Parathyroid adenoma (tissue), 2 donors: ENCODE measurements around the gene PLCL2.

ENCODE experiments used
- H2AFZ ChIP-seq: fragments of 300-600 bp; sonication (generic); one replicate; pipeline ENCODE4 v1.7.0; 2017; ENCODE audit warnings: antibody characterized with exemption, mild to moderate bottlenecking
- H3K27ac ChIP-seq: fragments of 300-600 bp; sonication (generic); one replicate; pipeline ENCODE4 v1.7.0; 2017
- H3K27me3 ChIP-seq: fragments of 300-600 bp; sonication (generic); one replicate; pipeline ENCODE4 v1.7.0; 2017; ENCODE audit warnings: low read length; ENCODE audit not compliant: control insufficient read depth, insufficient read depth
- H3K36me3 ChIP-seq: fragments of 300-600 bp; sonication (generic); one replicate; pipeline ENCODE4 v1.7.0; 2017; ENCODE audit warnings: low read length; ENCODE audit not compliant: control insufficient read depth, insufficient read depth
- H3K4me1 ChIP-seq: fragments of 300-600 bp; sonication (generic); one replicate; pipeline ENCODE4 v1.7.0; 2017; ENCODE audit warnings: control low read depth
- H3K4me2 ChIP-seq: fragments of 300-600 bp; sonication (generic); one replicate; pipeline ENCODE4 v1.7.0; 2017; ENCODE audit warnings: low read length
- H3K4me3 ChIP-seq: fragments of 300-600 bp; sonication (generic); one replicate; pipeline ENCODE4 v1.7.0; 2017; ENCODE audit warnings: low read depth, low read length
- H3K79me2 ChIP-seq: fragments of 300-600 bp; sonication (generic); one replicate; pipeline ENCODE4 v1.7.0; 2017; ENCODE audit warnings: control low read depth
- H3K9ac ChIP-seq: fragments of 300-600 bp; sonication (generic); one replicate; pipeline ENCODE4 v1.7.0; 2017; ENCODE audit warnings: mild to moderate bottlenecking
- H3K9me3 ChIP-seq: fragments of 300-600 bp; sonication (generic); one replicate; pipeline ENCODE4 v1.7.0; 2017; ENCODE audit warnings: low read length; ENCODE audit not compliant: control insufficient read depth
- TF ChIP-seq, protein P1 (sequence below): fragments of 300-600 bp; sonication (generic); IDR thresholded peaks from one replicate; pipeline ENCODE4 v1.7.0; 2017; ENCODE audit warnings: antibody characterized with exemption, mild to moderate bottlenecking
- donor health status: primary hyperparathyroidism.

The PLCL2 gene

DNA sequence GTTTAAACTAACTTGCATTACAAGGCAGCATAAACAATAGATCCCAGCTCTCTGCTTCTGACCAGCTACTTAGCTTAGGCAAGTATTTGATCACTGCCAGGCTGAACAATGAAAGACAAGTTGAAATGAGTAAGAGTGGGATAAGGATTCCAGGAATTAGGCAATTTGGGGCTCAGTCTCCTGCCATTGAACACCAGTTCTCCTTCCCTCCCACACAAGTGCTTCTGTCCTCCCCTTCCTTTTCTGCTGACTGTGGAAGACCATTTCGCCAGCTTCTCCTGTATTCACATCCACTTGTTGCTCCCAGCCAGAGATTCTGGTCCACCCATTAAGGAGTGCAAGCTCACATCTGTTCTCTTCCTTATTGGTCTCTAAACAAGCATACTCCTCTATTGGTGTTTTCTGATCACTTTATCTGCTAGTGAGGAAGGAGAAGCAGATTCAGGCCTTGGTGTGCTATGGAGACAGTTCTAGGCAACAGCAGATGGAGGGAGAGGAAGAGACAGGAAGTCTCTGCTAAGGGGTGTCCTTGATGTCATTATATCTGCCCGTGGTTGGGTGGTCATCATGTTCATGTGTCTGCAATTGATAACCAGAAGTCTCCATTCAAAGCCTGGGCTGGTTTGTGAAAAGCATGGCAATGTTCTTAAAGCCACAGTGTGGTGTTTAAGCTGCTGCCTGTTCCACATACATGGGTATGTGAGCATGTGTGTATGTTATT is 121.5 kb downstream of the PLCL2 start:
- H3K36me3 ChIP-seq, result no peaks in the 10 kb centered on the region

DNA sequence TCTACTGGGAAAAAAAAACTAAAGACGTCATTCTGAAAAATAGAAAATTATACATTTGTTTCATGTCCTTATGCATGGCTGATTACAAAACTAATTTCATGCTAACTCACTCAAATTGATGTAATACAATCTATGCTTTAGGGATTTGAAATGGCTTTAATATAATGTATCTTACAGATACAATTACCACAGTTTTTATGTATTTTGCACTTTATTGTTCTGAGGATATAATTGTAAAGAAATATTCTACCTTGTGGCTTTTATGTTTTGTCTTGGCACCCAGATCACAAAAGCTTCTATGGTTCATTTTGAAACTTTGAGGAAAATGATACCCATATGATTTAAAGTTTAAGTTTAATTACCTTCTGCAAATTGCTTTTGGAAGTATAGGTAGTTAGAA is 122.5 kb downstream of the PLCL2 start:
- Histone ChIP-seq H3K79me2 (no peaks in the 10 kb centered on the region), H3K4me3 (no peak overlapping the region), H3K4me2 (no peak overlapping the region), H3K27ac (no peak overlapping the region), H3K4me1 (no peaks in the 10 kb centered on the region), H3K9me3 (no peaks in the 10 kb centered on the region), H2AFZ (no peak overlapping the region), H3K36me3 (no peaks in the 10 kb centered on the region), H3K27me3 (no peaks in the 10 kb centered on the region), H3K9ac (no peak overlapping the region)
- TF ChIP-seq, protein P1, sequence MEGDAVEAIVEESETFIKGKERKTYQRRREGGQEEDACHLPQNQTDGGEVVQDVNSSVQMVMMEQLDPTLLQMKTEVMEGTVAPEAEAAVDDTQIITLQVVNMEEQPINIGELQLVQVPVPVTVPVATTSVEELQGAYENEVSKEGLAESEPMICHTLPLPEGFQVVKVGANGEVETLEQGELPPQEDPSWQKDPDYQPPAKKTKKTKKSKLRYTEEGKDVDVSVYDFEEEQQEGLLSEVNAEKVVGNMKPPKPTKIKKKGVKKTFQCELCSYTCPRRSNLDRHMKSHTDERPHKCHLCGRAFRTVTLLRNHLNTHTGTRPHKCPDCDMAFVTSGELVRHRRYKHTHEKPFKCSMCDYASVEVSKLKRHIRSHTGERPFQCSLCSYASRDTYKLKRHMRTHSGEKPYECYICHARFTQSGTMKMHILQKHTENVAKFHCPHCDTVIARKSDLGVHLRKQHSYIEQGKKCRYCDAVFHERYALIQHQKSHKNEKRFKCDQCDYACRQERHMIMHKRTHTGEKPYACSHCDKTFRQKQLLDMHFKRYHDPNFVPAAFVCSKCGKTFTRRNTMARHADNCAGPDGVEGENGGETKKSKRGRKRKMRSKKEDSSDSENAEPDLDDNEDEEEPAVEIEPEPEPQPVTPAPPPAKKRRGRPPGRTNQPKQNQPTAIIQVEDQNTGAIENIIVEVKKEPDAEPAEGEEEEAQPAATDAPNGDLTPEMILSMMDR, result no peak

More for the DNA sequence above, 121.5 kb downstream of the PLCL2 start:
- Histone ChIP-seq H2AFZ (no peak overlapping the region), H3K27me3 (no peaks in the 10 kb centered on the region), H3K79me2 (no peaks in the 10 kb centered on the region), H3K4me3 (no peak overlapping the region), H3K9ac (no peak overlapping the region), H3K4me1 (no peaks in the 10 kb centered on the region), H3K27ac (no peak overlapping the region), H3K4me2 (no peak overlapping the region), H3K9me3 (no peaks in the 10 kb centered on the region)
- TF ChIP-seq, protein P1, result no peak

DNA sequence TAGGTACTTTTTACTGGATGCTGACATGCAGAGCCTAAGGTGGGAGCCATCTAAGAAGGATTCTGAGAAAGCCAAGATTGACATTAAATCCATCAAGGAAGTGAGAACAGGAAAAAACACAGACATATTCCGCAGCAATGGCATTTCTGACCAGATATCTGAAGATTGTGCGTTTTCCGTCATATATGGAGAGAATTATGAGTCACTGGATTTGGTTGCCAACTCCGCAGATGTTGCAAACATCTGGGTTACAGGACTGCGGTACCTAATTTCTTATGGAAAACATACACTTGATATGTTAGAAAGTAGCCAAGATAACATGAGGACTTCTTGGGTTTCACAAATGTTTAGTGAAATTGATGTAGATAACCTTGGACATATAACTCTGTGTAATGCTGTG is 125.1 kb downstream of the PLCL2 start:
- no peak overlapping the region for H3K4me3 ChIP-seq
- H3K36me3 ChIP-seq, result no peaks in the 10 kb centered on the region
- TF ChIP-seq, protein P1, result no peak
- H3K4me1 ChIP-seq, result no peaks in the 10 kb centered on the region
- H3K4me2 ChIP-seq, result no peak overlapping the region
- no peak overlapping the region for H2AFZ ChIP-seq
- no peaks in the 10 kb centered on the region for H3K27me3 ChIP-seq
- no peak overlapping the region for H3K27ac ChIP-seq
- no peaks in the 10 kb centered on the region for H3K79me2 ChIP-seq
- no peaks in the 10 kb centered on the region for H3K9me3 ChIP-seq
- H3K9ac ChIP-seq, result no peak overlapping the region

DNA sequence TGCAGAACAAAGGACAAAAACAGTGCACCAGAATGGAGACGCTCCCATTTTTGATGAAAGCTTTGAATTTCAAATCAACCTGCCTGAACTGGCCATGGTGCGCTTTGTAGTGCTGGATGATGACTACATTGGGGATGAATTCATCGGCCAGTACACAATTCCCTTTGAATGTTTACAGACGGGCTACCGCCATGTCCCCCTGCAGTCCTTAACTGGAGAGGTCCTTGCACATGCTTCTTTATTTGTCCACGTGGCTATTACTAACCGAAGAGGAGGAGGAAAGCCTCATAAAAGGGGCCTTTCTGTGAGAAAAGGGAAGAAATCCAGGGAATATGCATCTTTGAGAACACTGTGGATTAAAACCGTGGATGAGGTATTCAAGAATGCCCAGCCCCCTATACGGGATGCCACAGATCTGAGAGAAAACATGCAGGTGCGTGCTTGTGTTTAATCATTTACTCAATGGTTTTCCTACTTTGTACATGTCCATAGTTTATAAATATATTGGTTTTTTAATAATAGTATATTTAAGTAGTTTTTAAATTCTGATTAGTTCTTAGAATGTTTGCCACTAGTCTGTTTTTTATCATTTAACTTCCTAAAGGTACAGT is 127.1 kb downstream of the PLCL2 start:
- H2AFZ ChIP-seq, result no peak overlapping the region
- H3K9ac ChIP-seq, result no peak overlapping the region
- TF ChIP-seq, protein P1, result no peak
- no peak overlapping the region for H3K27ac ChIP-seq
- no peak overlapping the region for H3K4me2 ChIP-seq
- H3K79me2 ChIP-seq, result no peaks in the 10 kb centered on the region
- no peaks in the 10 kb centered on the region for H3K36me3 ChIP-seq
- H3K4me1 ChIP-seq, result no peaks in the 10 kb centered on the region
- no peaks in the 10 kb centered on the region for H3K27me3 ChIP-seq
- no peaks in the 10 kb centered on the region for H3K9me3 ChIP-seq
- no peak overlapping the region for H3K4me3 ChIP-seq

DNA sequence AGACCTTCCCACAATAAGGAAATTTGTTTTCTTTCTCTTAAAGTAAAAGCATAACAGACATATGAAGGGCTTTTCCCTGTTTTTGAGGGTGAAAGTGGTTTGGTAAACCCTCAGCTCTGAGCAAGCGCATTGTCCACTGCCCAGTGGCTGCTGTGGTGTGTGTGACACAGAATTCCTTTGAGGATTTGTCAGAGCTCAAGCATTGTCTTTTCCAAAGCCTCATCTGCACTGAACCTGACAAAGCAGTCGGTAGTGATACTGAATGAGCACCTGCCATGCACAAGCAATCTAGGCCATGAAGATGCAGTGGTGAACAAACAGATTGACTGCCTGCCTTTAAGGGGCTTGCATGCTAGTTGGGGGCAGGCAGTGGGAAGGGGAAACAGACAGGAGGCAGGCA is 128.3 kb downstream of the PLCL2 start:
- Histone ChIP-seq H3K4me2 (no peak overlapping the region), H3K36me3 (no peaks in the 10 kb centered on the region), H3K4me3 (no peak overlapping the region), H3K79me2 (no peaks in the 10 kb centered on the region), H3K4me1 (no peaks in the 10 kb centered on the region), H2AFZ (no peak overlapping the region), H3K9ac (no peak overlapping the region), H3K9me3 (no peaks in the 10 kb centered on the region), H3K27me3 (no peaks in the 10 kb centered on the region), H3K27ac (no peak overlapping the region)
- TF ChIP-seq, protein P1, result no peak
